NCI-H1092 treated with DMSO at 0.1 percent for 48 hours (cell line): Measurements from ENCODE around the gene MTMR4.
"Not testable (repeated sequence)": the region's sequence is repeated elsewhere in the genome, so short reads cannot be mapped to it uniquely, and the experiment has no call there.

Experiments used
- DNase-seq: peaks from one replicate; lab custom pipeline; 2025; lab: John Stamatoyannopoulos, UW

Gene MTMR4

DNA sequence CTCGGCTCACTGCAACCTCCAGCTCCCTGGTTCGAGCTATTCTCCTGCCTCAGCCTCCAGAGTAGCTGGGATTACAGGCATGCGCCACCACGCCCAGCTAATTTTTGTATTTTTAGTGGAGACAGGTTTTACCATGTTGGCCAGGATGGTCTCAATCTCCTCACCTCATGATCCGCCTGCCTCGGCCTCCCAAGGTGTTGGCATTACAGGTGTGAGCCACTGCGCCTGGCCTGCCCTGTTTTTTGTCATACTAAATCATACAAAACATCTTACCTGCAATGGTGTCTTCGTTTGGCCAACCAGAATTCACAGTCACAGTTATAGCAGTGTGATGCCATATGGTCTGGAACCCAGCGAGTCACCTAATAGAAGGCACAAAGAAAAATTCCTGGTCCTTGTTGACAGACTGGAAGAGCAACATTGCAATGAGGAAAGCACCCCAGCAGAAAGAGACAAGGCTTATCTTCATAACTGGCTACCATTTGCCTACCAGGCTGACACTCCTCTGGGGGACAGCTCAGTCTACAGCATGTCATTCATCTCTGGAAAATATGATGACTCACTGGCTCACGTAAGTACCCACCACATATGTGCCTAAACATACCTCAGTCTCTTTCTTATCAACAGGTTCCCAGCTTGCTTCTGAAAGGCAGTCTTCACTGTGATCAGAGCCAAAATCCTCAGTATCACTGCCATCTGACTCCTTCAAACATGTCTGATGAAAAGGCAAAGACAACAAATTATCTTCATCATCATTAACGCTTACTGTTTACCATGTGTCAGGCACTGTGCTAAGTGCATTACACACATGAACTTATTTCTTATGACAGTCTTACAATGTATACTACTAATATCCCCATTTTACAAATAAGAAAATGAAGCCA, 22.0 kb downstream of the MTMR4 start:
- no peak for DNase-seq

DNA sequence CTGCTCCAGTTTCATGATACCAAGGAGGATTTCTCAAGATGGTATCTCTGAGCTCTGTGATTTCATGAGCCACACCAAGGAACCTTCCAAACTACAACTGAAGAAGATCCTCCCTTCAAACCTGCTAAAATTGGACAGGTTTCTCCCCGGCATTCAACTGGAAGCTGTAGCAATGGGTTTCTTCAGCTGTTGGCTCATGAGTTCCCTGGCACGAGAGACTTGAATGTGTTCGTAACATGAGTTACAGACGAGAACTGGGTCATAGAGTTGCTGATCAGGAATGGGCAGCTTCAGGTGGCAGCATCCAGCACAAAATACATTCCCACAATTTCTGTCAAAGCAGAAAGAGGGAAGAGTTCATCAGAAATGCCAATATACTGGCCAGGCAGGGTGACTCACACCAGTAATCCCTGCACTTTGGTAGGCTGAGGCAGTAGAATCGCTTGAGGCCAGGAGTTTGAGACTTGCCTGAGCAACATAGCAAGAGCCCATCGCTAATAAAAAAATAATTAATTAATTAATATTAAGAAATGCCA, 22.9 kb downstream of the MTMR4 start:
- DNase-seq: no peak

DNA sequence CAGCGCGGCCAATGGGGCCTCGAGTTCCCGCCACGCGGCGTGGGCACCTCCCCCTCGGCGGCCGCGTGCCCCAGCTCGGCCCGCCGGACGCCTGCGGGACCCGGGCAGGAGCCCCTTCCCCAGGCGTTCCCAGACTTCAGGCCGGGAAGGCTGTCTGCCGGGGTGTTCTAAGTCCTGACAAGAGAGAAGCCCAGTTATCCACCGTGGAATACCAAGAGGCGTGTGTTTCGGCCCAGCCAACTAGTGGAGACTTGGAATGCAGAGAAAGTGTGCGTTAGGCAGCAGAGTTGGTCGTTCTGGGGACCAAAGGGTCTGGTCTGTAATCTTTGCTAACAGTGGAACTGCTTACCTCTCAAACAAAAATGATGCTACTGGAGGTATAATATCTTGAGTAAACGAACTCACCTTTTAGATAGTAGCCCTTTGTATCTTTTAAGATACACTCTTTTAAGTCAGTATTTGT, 26.0 kb downstream of the MTMR4 start:
- DNase-seq: no peak

DNA sequence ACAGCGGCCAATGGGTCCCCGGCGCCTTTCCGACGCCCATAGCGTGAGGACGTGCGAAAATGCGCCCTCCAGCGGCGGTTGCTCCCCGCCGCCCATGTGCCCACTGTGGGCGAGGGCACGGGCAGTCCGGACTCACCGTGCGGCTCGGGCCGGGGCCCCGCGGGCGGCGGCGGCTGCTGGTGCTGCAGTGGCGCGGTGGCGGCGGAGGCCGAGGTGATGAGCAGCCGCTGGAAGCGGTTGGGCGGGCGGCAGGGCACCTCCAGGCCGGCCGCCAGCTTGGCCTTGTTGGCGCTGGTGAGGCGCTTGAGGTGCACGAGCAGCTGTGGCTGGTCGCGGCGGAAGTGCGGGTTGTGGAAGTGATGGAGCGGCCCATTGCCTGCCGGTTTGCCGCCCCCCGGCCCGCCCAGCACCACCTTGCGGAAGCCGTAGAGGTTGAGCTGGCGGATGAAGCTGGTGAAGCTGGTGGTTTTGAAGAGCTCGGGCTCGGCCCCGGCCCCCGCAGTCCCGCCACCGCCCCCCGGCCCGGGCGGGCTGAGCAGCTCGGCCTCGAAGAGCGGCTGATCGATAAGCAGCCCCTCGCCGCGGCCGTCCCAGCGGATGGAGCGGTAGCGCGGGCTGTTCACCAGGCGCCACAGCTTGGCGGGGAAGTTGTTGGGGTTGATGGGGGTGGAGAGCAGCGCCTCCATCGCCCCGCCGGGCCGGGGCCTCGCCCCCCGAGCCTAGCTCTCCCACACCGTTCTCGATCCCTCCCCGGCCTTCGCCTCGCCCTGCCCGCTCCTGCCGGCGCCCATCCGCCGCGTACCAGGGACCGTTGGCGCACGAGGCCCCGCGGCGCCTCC, 26.6 kb downstream of the MTMR4 start, which contains the start of gene HSF5:
HSF5 (minus strand) TSS at position 820 of the 839 bp plus-strand sequence; CDS start at position 686, 134 bp downstream.
- no peak for DNase-seq

DNA sequence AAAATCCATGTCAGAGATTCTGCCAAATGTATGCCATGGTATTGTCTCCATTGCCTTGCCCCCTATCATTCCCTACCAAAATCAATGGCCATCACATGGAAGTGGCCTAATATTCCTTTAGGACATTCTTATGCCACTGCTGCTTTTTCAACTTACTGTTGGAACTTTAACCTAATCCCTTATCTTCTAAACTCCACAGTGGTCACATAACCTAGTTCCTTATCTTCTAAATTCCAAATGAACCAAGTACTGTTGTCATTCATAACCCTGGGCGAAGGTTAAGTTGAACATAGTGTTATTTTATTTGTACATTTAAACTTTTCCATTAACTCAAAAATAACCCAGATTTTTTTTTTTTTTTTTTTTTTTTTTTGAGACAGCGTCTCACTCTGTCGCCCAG, 29.8 kb downstream of the MTMR4 start:
- no peak for DNase-seq

DNA sequence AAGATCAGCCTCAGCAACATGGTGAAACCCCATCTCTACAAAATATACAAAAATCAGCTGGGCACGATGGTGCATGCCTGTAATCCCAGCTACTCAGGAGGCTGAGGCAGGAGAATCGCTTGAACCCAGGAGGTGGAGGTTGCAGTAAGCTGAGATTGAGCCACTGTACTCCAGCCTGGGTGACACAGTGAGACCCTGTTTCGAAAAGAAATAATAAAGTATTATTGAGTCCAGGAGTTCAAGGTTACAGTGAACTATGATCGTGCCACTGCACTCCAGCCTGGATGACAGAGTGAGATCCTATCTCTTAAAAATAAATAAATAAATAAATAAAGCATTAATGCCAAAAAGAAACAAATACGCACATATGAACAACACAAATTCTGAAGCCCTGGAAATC, 32.6 kb downstream of the MTMR4 start:
- not testable (repeated sequence) for DNase-seq

DNA sequence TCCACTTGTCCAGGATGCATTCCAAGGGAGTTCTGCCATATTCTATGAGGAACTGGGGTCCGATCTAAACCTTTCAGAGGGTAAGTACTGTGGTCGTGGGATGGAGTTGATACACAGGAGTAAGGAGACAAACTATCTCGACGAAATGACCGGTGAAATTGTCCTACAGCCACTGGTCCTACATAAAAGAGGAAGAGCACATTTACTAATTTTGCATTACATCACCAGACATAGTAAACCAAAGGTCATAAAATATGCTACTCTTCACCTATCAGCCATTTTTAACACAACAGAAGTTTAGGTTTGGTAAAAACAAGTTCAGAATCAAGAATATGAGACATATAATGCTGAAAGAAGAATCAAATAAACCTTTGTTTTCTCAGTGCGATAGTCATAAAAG, 34.3 kb downstream of the MTMR4 start:
- no peak for DNase-seq

DNA sequence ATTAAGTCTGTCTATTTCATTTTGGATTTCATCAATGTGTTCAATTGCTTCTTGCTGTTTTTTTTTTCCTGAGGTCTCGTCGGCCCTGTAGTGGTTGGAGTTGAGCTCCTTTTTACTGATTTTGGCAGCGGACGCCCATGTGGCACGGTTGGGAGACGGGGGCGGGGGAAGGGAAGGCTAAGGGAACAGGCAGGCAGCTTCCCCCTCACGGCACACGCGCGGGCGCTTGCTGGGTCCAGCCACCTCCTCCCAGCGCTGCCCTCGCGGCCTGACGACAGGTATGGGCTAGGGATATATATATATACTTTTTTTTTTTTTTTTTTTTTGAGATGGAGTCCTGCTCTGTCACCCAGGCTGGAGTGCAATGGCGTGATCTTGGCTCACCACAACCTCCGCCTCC, 37.6 kb downstream of the MTMR4 start:
- no peak for DNase-seq

DNA sequence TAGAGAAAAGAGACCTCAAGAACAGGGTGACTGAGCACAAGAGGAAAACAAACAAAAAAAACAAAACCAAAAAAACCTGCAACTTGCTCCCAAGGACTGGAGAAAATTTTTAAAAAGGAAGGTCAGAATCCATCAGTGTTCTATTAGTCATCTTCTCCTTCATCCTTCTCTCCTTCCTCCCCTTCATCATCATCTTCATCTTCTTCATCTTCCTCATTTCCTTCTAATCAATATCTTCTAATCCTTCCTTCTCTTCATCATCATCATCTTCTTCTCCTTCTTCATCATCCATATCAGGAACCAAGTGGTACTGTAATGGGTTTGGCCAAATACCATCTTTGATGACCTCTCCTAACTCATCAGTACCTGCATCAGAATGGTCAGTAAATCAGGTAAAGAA, 38.5 kb downstream of the MTMR4 start:
- DNase-seq: no peak

DNA sequence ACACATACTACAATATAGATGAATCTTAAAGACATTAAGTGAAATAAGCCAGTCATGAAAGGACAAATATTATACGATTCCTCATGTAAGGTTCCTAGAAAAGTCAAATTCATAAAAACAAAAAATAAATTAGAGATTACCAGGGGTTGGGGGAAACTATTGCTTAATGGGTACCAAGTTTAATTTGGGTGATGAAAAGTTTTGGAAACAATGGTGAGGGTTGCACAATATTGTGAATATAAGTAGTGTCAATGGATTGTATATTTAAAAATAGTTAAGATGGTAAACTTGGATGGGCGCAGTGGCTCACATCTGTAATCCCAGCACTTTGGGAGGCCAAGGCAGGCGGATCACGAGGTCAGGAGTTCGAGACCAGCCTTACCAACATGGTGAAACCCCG, 44.1 kb downstream of the MTMR4 start:
- DNase-seq: no peak

DNA sequence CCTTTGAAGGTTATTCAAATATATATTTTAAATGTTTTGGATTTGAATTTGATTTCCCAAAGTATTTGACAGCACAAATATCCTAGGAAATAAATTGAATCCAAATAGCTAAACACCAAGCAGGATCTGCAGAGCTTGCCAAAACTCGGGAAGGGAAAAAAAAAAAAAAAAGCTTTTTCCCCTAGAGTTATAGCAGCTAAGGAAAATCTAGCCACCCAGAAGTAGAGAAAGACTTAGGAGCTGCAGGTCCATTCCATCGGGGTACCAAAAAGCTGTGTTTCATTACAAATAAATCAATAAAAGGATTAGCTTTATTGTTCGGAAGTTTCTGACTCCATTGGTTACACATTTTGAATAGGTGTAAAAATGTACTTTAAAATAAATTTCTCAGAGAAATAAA, 45.5 kb downstream of the MTMR4 start:
- DNase-seq: no peak

DNA sequence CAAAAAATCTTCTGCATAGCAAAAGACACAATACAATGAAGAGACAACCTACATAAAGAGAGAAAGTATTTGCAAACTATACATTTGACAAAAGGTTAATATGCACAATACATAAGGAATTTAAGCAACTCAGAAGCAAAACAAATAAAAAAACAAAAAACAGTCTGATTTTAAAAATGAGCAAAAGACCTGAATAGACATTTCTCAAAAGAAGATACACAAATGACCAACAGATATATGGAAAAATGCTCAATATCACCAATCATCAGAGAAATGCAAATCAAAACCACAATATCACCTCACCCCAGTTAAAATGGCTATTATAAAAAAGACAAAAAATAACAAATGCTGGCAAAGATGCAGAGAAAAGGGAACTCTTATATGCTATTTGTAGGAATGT, 58.9 kb downstream of the MTMR4 start:
- DNase-seq: no peak

DNA sequence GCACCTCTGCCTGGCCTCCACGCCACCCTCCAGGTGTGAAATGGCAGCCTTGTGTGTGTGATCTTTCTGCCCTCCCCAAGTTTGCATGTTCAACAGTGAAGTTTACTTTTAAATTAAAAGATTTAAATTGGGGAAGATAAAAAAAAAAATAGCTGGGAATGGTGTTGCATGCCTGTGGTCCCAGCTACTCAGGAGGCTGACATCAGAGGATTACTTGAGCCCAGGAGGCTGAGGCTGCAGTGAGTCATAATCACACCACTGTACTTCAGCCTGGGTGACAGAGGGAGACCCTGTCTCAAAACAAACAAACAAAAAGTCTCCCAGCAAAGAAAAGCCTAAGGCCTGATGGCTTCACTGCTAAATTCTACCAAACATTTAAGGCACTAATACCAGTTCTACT, 61.7 kb downstream of the MTMR4 start:
- DNase-seq: no peak

DNA sequence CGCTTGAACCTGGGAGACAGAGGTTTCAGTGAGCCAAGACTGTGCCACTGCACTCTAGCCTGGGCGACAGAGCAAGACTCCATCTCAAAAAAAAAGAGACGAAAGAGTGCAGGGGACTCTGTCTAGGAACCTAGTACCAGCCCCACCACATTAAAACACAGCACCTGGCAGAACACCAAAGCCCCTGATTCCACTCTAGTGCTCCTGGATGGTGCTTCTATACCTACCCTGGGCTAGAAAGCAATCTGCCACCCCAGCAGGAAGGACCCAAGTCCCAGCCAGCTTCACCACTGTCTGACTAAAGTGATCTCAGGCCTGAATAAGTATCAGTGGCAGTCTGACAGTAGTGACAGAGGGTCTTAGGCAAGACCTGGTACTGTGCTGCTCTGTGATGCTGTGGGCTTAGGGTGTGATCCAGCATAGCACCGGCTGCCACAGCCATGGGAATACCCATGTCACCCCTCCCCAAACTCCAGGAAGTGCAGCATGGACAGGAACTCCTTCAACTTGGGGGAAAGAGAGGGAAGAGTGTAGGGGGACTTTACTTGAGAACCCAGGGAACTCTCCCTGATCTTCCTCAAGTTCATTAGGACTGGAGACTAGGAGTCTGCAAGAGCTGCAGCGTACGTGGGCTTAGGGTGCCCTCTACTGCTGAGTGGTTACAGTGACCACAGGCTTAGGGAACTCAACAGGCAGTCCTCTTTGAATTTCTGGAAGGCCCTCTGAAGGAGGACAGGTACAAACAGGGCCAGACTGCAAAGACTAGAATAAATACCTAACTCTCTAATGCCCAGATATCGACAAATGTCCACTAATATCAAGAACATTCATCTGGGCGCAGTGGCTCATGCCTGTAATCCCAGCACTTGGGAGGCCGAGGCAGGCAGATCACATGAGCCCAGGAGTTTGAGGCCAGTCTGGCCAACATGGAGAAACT, 67.1 kb downstream of the MTMR4 start:
- DNase-seq: peak; percentile 58

DNA sequence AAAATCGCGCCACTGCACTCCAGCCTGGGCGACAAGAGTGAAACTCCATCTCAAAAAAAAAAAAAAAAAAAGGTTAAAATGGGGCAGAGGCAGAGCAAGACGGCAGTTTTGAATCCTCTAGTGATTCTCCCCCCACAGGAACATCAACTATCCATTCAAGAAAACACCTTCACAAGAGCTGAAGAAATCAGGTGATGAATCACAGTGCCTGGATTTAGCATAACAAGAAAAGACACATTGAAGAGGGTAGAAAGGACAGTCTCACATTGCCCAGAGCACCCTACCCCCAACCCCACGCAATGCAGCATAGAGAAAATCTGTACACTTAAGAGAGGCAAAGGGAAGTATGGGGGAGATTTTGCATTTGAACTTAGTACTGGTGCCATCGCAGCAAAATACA, 68.4 kb downstream of the MTMR4 start:
- no peak for DNase-seq
